Transverse colon (tissue), 4 donors: ENCODE measurements around the gene HDAC4. TPM values are rescaled to one million over a fixed set of nuclear protein-coding genes. Genes with fewer than 3 reads are reported as not detected.
A peak's percentile ranks its signal among the peaks of the same experiment; 100 is the strongest.

Experiments
- DNase-seq: peaks from one replicate; pipeline ENCODE4 v3.0.0-alpha.2; 2019
- H3K27ac ChIP-seq, 4 donors: fragments of 200-600 bp; sonication (generic); 2 replicates each; pipeline ENCODE4 v1.5.1; 2016 to 2018; ENCODE audit warnings: inconsistent platforms in 4 of 4
- H3K27me3 ChIP-seq: fragments of 200-600 bp; sonication (generic); 2 replicates; pipeline ENCODE4 v1.5.1; 2017; ENCODE audit warnings: inconsistent platforms
- H3K36me3 ChIP-seq, 4 donors: fragments of 200-600 bp; sonication (generic); 2 replicates each; pipeline ENCODE4 v1.5.1; 2017 to 2019; ENCODE audit warnings: inconsistent platforms in 4 of 4
- H3K4me1 ChIP-seq, 4 donors: fragments of 200-600 bp; sonication (generic); 2 replicates each; pipeline ENCODE4 v1.5.1; 2017 to 2020; ENCODE audit warnings: inconsistent platforms in 4 of 4
- H3K4me3 ChIP-seq, 4 donors: fragments of 200-600 bp; sonication (generic); 1 replicate in 1 of 4; 2 replicates in 3 of 4; pipeline versions ENCODE4 v1.5.1 to v1.6.1; 2017 to 2019; ENCODE audit warnings: inconsistent platforms in 4 of 4
- H3K9me3 ChIP-seq, 2 donors: fragments of 200-600 bp; sonication (generic); 2 replicates each; pipeline ENCODE4 v1.5.1; 2017 to 2019; ENCODE audit warnings: inconsistent platforms in 2 of 2
- EP300 ChIP-seq: sonication (generic); formaldehyde crosslinking; IDR thresholded peaks from one replicate; pipeline ENCODE4 v1.6.1; 2017; ENCODE audit warnings: antibody characterized with exemption, low read depth
- POLR2A ChIP-seq: fragments of 450-650 bp; IDR thresholded peaks from one replicate; pipeline ENCODE4 v1.6.1; 2016; ENCODE audit warnings: antibody characterized with exemption, mild to moderate bottlenecking, moderate library complexity
- POLR2AphosphoS5 ChIP-seq, 3 donors: sonication (generic); formaldehyde crosslinking; IDR thresholded peaks; one replicate each; pipeline ENCODE4 v1.6.1; 2016; ENCODE audit warnings: antibody characterized with exemption in 3 of 3
- WGBS, 2 donors: methylation state at CpG; one replicate each; pipeline ENCODE4 v1.1.5; 2018; ENCODE audit warnings: low coverage in 1 of 2; 5-methylcytosine and 5-hydroxymethylcytosine counted together
- in situ Hi-C, 4 donors: fragments of 200-750 bp; cut with MboI; loops; one replicate each; pipeline versions ENCODE4 v1.15.0 to v1.15.1; 2017; ENCODE audit warnings: low sequenced_read_pairs in 3 of 4, low pct_ligation_motif_present in 1 of 4, low pct_unique_long_range_greater_than_20kb in 1 of 4
- intact Hi-C: fragments of 100-400 bp; cut with DNase I; formaldehyde crosslinking; loops from one replicate; pipeline ENCODE4 v1.15.1; 2023; ENCODE audit warnings: low total_unique reads
- total RNA-seq, 4 donors: library from RNA; depleted of rRNA; stranded (reverse); fragments of >200 nt; gene quantifications; one replicate each; pipeline ENCODE4 v1.1.0, GENCODE V29; 2016
- TF ChIP-seq, protein P1 (sequence below), 5 experiments: fragments of 200-600 bp in 3 of 5; fragments of 450-650 bp in 2 of 5; sonication (generic) in 3 of 5; IDR thresholded peaks; 1 replicate in 2 of 5; 2 replicates in 3 of 5; pipeline ENCODE4 v1.5.1; 2016 to 2017; ENCODE audit warnings: antibody characterized with exemption in 5 of 5, inconsistent platforms in 3 of 5, mild to moderate bottlenecking in 2 of 5, moderate library complexity in 1 of 5

HDAC4 gene
- total RNA-seq, 4 donors from 2014 or later, result 33.9 to 192 (median 112) TPM

DNA sequence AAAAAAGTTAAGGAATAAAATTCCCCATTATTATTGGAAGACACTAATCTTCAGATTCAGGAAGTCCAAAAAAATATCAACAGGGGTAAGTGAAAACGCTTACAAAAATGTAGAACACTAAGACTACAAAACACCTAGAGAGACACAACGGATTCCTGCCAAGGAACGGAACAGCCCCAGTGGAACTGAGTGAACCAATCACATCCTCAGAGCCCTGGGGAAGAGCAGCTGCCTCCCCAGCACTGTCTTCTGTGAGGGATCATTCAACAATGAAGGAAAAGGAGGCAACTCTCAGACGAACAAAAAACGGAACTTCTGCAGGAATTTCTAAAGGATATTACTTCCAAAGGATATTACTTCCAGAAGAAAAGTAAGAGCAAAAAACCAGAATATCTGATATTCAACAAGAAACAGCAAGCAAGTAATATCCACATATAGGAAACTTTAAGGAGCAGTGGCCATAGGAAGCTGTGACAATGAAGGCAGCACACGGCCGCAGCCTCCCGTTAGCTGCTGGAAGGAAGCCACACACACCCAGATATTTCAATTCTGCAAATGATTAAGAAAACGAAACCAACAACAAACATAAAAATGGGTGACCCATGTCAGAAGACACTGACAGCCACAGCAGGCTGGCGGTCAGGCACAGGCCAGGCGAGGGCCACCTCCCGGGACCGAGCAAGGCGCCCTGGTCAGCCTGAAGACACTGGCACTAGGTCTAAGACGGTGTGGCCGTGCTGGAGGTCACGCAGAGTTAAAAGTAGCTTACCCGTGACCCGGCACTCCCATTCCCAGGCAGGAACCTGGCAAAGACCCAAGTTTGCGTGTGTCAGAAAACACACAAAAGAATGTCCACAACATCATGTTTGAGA is 81.8 kb downstream of the HDAC4 start:
- DNase-seq, result peak; percentile 54
- intact Hi-C loops (no loop called here), in situ Hi-C loops (no loop called here)
- Histone ChIP-seq H3K4me1 (peaks cover 25 to 65% (median 38%) of the 10 kb centered on the region in 4 donors), H3K36me3 (no peaks in the 10 kb centered on the region), H3K27ac (peak overlapping the region; percentile 57 to 81 (median 72)), H3K4me3 (peak overlapping the region in 3 of 4 donors; percentile 5 to 32 (median 19)), H3K9me3 (no peaks in the 10 kb centered on the region), H3K27me3 (no peaks in the 10 kb centered on the region)
- 30 to 40% methylated on average over 18 to 20 of the region's 20 CpGs for WGBS, 2 donors
- TF ChIP-seq, protein P1, sequence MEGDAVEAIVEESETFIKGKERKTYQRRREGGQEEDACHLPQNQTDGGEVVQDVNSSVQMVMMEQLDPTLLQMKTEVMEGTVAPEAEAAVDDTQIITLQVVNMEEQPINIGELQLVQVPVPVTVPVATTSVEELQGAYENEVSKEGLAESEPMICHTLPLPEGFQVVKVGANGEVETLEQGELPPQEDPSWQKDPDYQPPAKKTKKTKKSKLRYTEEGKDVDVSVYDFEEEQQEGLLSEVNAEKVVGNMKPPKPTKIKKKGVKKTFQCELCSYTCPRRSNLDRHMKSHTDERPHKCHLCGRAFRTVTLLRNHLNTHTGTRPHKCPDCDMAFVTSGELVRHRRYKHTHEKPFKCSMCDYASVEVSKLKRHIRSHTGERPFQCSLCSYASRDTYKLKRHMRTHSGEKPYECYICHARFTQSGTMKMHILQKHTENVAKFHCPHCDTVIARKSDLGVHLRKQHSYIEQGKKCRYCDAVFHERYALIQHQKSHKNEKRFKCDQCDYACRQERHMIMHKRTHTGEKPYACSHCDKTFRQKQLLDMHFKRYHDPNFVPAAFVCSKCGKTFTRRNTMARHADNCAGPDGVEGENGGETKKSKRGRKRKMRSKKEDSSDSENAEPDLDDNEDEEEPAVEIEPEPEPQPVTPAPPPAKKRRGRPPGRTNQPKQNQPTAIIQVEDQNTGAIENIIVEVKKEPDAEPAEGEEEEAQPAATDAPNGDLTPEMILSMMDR (IDR thresholded peaks at IDR 0.05), result no peak
- TF ChIP-seq POLR2AphosphoS5 (IDR thresholded peaks at IDR 0.05) (no peak), POLR2A (no peak), EP300 (no peak)

- intact Hi-C loops, result no loop called here
- TF ChIP-seq, protein P1 (IDR thresholded peaks at IDR 0.05), result no peak
- no peak for TF ChIP-seq EP300
- no peak for TF ChIP-seq POLR2AphosphoS5 (IDR thresholded peaks at IDR 0.05)
- no peak for TF ChIP-seq POLR2A
- in situ Hi-C loops, result no loop called here
- Histone ChIP-seq H3K4me1 (peaks cover 23 to 63% (median 31%) of the 10 kb centered on the region in 4 donors), H3K36me3 (no peaks in the 10 kb centered on the region), H3K27ac (peak overlapping the region; percentile 57 to 81 (median 74)), H3K9me3 (no peaks in the 10 kb centered on the region), H3K27me3 (no peaks in the 10 kb centered on the region), H3K4me3 (no peak overlapping the region)
- no peak for DNase-seq
- WGBS, 2 donors, result 96 to 98% methylated on average over 17 to 18 of the region's 18 CpGs
These were observed 82.6 kb downstream of the HDAC4 start for GRCh38 chr2:239318151-239318611.

DNA sequence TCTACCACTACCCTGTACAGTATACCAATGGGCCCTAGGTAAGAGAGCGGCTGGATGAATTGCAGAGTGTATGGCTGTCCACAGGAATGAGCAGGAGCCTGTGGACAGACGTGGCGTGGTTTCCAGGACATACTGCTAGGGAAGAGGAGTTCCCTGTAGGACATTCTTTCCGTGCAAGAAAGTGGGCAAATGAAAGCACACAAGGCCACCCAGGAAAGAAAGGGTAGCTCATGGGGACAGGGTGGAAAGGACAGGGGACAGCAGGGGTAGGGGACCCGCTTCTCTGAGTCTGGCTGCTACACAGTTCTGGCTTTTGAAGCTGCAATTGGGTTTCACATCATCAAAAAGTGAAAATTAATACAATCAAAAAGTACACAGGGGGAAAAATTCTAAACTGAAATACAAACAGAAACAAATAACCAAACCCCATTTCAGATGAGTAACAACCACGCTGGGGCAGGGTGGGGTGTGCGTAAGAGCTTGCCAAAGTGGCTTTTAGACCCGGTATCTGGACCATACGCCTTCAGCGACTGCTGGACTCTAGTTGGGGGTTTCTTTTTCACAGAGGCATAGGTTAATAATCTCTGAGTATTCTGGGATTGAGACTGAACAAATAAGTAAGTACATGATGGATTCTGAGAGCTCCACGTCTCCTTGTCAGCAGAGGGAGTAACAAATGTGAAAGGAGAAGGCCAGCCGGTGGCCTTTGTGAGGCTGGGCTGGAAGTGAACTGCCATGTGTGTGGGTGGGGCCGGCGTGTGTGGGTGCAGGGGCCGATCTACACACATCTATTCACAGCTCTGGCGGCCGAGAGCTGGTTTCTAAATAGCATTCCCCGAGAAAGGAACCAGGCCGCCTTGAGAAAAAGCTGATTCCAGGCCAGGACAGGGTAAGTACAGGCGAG is 84.0 kb downstream of the HDAC4 start:
- 58 to 72% methylated on average over 5 to 20 of the region's 20 CpGs for WGBS, 2 donors
- Histone ChIP-seq H3K4me3 (no peak overlapping the region), H3K36me3 (no peaks in the 10 kb centered on the region), H3K27me3 (no peaks in the 10 kb centered on the region), H3K9me3 (no peaks in the 10 kb centered on the region), H3K4me1 (peaks cover 17 to 63% (median 26%) of the 10 kb centered on the region in 4 donors), H3K27ac (peak overlapping the region; percentile 63 to 81 (median 74))
- no peak for DNase-seq
- in situ Hi-C loops (no loop called here), intact Hi-C loops (no loop called here)
- TF ChIP-seq POLR2AphosphoS5 (IDR thresholded peaks at IDR 0.05) (no peak), POLR2A (no peak), EP300 (no peak)
- TF ChIP-seq, protein P1 (IDR thresholded peaks at IDR 0.05), result no peak

DNA sequence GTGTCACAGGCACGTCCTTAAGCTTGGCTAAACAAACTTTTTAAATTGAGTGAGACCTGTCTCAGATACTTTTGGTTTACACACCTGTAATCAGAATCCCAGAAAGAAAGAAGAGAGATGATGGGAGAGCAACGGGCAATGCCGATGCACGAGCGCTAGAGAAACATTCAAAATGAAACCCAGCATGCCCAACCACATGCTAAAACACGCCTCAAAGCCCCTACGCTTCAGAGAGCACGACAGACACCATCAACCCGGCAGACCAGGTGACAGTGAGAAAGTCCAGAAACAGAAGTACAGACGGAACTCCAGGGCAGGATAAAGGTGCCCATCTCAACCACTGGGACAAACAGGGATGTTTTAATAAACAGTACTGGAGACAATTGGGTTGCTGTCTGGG is 85.5 kb downstream of the HDAC4 start:
- in situ Hi-C loops, result no loop called here
- peak overlapping the region in 2 of 4 donors; percentile 79 to 93 for H3K27ac ChIP-seq
- peaks cover 24 to 73% (median 35%) of the 10 kb centered on the region in 4 donors for H3K4me1 ChIP-seq
- H3K9me3 ChIP-seq, result no peaks in the 10 kb centered on the region
- TF ChIP-seq POLR2A (no peak), POLR2AphosphoS5 (IDR thresholded peaks at IDR 0.05) (no peak), EP300 (no peak)
- TF ChIP-seq, protein P1 (IDR thresholded peaks at IDR 0.05), result no peak
- H3K4me3 ChIP-seq, result no peak overlapping the region
- 85 to 89% methylated on average over 9 to 10 of the region's 10 CpGs for WGBS, 2 donors
- H3K36me3 ChIP-seq, result no peaks in the 10 kb centered on the region
- peak; percentile 6 for DNase-seq
- H3K27me3 ChIP-seq, result no peaks in the 10 kb centered on the region
- intact Hi-C loops, result no loop called here
